ENCODE data around the gene ANKRD40.

DNA sequence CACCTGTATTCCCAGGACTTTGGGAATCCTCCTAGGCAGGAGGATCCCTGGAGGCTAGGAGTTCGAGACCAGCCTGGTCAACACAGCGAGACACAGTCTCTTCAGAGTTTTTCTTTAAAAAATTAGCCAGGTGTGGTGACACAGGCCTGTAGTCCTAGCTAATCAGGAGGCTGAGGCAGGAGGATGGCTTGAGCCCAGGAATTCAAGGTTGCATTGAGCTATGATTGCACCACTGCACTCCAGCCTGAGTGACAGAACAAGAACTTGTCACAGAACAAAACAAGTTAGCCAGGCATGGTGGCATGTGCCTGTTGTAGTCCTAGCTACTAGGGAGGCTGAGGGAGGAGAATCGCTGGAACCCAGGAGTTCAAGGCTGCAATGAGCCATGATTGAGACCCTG is 24.8 kb downstream of the ANKRD40 start:
- TF ChIP-seq, protein P1, sequence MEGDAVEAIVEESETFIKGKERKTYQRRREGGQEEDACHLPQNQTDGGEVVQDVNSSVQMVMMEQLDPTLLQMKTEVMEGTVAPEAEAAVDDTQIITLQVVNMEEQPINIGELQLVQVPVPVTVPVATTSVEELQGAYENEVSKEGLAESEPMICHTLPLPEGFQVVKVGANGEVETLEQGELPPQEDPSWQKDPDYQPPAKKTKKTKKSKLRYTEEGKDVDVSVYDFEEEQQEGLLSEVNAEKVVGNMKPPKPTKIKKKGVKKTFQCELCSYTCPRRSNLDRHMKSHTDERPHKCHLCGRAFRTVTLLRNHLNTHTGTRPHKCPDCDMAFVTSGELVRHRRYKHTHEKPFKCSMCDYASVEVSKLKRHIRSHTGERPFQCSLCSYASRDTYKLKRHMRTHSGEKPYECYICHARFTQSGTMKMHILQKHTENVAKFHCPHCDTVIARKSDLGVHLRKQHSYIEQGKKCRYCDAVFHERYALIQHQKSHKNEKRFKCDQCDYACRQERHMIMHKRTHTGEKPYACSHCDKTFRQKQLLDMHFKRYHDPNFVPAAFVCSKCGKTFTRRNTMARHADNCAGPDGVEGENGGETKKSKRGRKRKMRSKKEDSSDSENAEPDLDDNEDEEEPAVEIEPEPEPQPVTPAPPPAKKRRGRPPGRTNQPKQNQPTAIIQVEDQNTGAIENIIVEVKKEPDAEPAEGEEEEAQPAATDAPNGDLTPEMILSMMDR (IDR thresholded peaks at IDR 0.05; ENCODE audit: low read length): no peak
- TF ChIP-seq EZH2 (IDR thresholded peaks at IDR 0.05; ENCODE audit: borderline replicate concordance, low read length): no peak

Measured in OCI-LY1 (cell line).